Measurements from ENCODE around the gene FIGNL2. TPM values are rescaled to one million over a fixed set of nuclear protein-coding genes. Genes with fewer than 3 reads are reported as not detected.

The FIGNL2 gene
- total and polyA plus RNA-seq, 8 donors, result 0.58 to 2.3 (median 1.6) TPM

- peak; percentile 63 to 86 (median 74) for DNase-seq
- peaks cover 0 to 19% of the 10 kb centered on the region in 2 donors for H3K4me1 ChIP-seq
- ATAC-seq, result peak; percentile 71
Observed at GRCh38 chr12:51820526-51821439, 27.7 kb downstream of the FIGNL2 start.

GRCh38 chr12:51819736-51820525 lies 28.6 kb downstream of the FIGNL2 start:
- Histone ChIP-seq H3K27ac (peak overlapping the region in 1 of 2 donors; percentile 51), H3K36me3 (no peaks in the 10 kb centered on the region), H3K4me1 (peaks cover 0 to 23% of the 10 kb centered on the region in 2 donors), H3K9me3 (no peaks in the 10 kb centered on the region), H3K4me3 (peak overlapping the region; percentile 29 to 46), H3K27me3 (peaks cover 3 to 81% of the 10 kb centered on the region in 2 donors)
- DNase-seq, result peak in 1 of 4 donors; percentile 81
- intact Hi-C loops (cut with DNase I), result no loop called here
- ATAC-seq, result no peak
- TF ChIP-seq, protein P1, sequence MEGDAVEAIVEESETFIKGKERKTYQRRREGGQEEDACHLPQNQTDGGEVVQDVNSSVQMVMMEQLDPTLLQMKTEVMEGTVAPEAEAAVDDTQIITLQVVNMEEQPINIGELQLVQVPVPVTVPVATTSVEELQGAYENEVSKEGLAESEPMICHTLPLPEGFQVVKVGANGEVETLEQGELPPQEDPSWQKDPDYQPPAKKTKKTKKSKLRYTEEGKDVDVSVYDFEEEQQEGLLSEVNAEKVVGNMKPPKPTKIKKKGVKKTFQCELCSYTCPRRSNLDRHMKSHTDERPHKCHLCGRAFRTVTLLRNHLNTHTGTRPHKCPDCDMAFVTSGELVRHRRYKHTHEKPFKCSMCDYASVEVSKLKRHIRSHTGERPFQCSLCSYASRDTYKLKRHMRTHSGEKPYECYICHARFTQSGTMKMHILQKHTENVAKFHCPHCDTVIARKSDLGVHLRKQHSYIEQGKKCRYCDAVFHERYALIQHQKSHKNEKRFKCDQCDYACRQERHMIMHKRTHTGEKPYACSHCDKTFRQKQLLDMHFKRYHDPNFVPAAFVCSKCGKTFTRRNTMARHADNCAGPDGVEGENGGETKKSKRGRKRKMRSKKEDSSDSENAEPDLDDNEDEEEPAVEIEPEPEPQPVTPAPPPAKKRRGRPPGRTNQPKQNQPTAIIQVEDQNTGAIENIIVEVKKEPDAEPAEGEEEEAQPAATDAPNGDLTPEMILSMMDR (IDR thresholded peaks at IDR 0.05), result no peak

More at GRCh38 chr12:51820526-51821439, 27.7 kb downstream of the FIGNL2 start:
- Histone ChIP-seq H3K27ac (peak overlapping the region in 1 of 2 donors; percentile 51), H3K9me3 (no peaks in the 10 kb centered on the region), H3K36me3 (no peaks in the 10 kb centered on the region), H3K27me3 (peaks cover 3 to 72% of the 10 kb centered on the region in 2 donors), H3K4me3 (peak overlapping the region; percentile 35 to 46)
- intact Hi-C loops (cut with DNase I), result no loop called here
- TF ChIP-seq, protein P1 (IDR thresholded peaks at IDR 0.05), result peak in 1 of 2 donors; percentile 24

DNA sequence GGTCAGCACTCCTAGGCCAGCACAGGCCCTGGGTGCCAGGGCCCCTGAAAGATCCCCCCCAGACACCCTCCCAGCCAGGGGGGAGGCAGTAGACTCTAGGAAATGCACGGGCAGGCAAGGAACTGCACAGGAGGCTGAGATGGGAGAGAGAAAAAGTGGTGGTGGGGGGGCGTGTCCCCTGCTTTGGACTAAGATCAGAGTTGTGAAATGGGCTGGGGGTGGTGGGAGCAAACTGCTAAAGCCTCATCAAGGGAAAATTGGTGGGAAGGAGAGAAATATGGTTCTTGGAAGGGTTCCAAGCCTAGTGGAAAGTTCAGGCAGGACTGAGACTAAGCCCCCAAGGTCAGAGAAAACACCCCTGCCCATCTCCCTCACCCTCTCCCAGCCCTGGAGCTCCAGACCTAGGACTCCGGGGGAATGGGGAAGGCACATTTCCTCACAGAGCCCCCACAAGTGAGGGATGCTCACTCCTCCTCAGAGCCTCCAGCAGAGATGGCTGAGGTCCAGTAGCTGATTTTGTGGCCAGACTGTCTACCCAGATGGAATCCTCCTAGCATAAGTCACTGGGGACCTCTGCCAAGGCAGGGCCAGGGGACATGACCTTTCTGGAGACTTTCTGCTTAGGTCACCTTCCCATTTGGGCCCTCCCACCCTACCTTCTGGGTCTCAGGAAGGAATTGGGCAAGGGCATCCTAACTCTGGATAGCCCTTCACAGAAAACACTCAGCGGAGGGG lies 29.8 kb downstream of the FIGNL2 start:
- no peak overlapping the region for H3K27ac ChIP-seq
- no peaks in the 10 kb centered on the region for H3K36me3 ChIP-seq
- TF ChIP-seq, protein P1 (IDR thresholded peaks at IDR 0.05), result no peak
- H3K9me3 ChIP-seq, result no peaks in the 10 kb centered on the region
- DNase-seq (peak in 1 of 4 donors; percentile 44), ATAC-seq (no peak)
- intact Hi-C loops (cut with DNase I), result no loop called here
- H3K4me3 ChIP-seq, result no peak overlapping the region
- peaks cover 3 to 91% of the 10 kb centered on the region in 2 donors for H3K27me3 ChIP-seq
- H3K4me1 ChIP-seq, result peaks cover 3 to 32% of the 10 kb centered on the region in 2 donors

GRCh38 chr12:51818086-51818485 lies 30.4 kb downstream of the FIGNL2 start:
- H3K9me3 ChIP-seq, result no peaks in the 10 kb centered on the region
- ATAC-seq, result no peak
- H3K4me3 ChIP-seq, result no peak overlapping the region
- TF ChIP-seq, protein P1 (IDR thresholded peaks at IDR 0.05), result no peak
- H3K36me3 ChIP-seq, result no peaks in the 10 kb centered on the region
- no peak overlapping the region for H3K27ac ChIP-seq
- H3K4me1 ChIP-seq, result peaks cover 3 to 33% of the 10 kb centered on the region in 2 donors
- peaks cover 3 to 95% of the 10 kb centered on the region in 2 donors for H3K27me3 ChIP-seq
- intact Hi-C loops (cut with DNase I), result no loop called here
- no peak for DNase-seq

Data from left lung (tissue), 10 donors.